Measurements from ENCODE around the gene PLCB3.

The PLCB3 gene

DNA sequence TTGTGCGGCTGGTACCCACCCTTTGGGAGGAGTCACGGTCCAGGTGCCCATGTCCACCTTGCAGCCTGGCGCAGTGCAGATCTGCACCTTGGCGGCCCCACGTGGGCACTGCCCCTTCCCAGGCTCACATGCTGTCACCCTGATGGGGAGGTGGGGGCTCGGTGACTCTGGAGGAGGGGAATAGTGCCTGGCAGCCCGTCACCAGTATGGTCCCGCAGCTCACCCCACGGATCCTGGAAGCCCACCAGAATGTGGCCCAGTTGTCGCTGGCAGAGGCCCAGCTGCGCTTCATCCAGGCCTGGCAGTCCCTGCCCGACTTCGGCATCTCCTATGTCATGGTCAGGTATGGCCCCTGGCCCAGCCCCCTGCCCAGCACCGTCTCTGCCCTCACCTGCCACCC is 30.5 kb upstream of the PLCB3 start:
- Histone ChIP-seq H3K4me3 (ENCODE audit: severe bottlenecking) (no peak overlapping the region), H3K27ac (ENCODE audit: poor library complexity, severe bottlenecking) (no peak overlapping the region), H3K9me3 (ENCODE audit: severe bottlenecking) (no peaks in the 10 kb centered on the region), H3K4me1 (ENCODE audit: insufficient read depth, poor library complexity, severe bottlenecking) (peaks cover 8% of the 10 kb centered on the region), H3K36me3 (ENCODE audit: low read depth) (no peaks in the 10 kb centered on the region), H3K27me3 (ENCODE audit: insufficient read depth, poor library complexity, severe bottlenecking) (no peaks in the 10 kb centered on the region)
- no peak for ATAC-seq (ENCODE audit: low read depth)
- TF ChIP-seq, protein P1, sequence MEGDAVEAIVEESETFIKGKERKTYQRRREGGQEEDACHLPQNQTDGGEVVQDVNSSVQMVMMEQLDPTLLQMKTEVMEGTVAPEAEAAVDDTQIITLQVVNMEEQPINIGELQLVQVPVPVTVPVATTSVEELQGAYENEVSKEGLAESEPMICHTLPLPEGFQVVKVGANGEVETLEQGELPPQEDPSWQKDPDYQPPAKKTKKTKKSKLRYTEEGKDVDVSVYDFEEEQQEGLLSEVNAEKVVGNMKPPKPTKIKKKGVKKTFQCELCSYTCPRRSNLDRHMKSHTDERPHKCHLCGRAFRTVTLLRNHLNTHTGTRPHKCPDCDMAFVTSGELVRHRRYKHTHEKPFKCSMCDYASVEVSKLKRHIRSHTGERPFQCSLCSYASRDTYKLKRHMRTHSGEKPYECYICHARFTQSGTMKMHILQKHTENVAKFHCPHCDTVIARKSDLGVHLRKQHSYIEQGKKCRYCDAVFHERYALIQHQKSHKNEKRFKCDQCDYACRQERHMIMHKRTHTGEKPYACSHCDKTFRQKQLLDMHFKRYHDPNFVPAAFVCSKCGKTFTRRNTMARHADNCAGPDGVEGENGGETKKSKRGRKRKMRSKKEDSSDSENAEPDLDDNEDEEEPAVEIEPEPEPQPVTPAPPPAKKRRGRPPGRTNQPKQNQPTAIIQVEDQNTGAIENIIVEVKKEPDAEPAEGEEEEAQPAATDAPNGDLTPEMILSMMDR (IDR thresholded peaks at IDR 0.05; ENCODE audit: poor library complexity, severe bottlenecking): no peak
- DNase-seq (ENCODE audit: low spot score): no peak

DNA sequence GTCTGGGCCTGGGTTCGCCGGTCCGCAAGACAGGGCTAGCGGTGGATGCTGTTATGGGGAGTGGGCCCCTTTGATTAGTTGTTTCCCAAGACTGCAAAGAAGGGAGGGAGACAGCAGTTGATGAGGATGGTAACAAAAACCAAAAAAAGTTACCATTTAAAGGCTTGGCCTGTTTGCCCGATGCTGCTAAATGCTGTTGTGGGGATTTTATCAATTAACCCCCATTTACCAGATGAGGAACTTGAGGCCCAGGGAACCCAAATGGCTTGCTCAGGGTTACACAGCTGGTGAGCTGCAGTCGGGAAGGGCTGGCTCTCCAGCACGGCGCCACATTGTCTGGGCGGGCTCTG is 28.7 kb upstream of the PLCB3 start:
- Histone ChIP-seq H3K9me3 (ENCODE audit: severe bottlenecking) (no peaks in the 10 kb centered on the region), H3K4me3 (ENCODE audit: severe bottlenecking) (no peak overlapping the region)

DNA sequence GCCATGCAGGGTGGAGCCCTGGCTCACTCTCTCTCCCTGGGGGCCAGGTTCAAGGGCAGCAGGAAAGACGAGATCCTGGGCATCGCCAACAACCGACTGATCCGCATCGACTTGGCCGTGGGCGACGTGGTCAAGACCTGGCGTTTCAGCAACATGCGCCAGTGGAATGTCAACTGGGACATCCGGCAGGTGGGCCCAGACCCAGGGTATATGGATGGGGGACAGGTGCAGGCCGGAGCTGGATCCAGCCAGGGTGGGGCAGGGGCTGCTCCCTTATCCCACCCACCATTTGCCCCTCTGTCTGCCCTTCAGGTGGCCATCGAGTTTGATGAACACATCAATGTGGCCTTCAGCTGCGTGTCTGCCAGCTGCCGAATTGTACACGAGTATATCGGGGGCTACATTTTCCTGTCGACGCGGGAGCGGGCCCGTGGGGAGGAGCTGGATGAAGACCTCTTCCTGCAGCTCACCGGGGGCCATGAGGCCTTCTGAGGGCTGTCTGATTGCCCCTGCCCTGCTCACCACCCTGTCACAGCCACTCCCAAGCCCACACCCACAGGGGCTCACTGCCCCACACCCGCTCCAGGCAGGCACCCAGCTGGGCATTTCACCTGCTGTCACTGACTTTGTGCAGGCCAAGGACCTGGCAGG is 28.2 kb upstream of the PLCB3 start:
- no peak for ATAC-seq (ENCODE audit: low read depth)
- H3K4me1 ChIP-seq (ENCODE audit: insufficient read depth, poor library complexity, severe bottlenecking): peaks cover 8% of the 10 kb centered on the region
- H3K4me3 ChIP-seq (ENCODE audit: severe bottlenecking): no peak overlapping the region
- no peaks in the 10 kb centered on the region for H3K36me3 ChIP-seq (ENCODE audit: low read depth)
- no peak for DNase-seq (ENCODE audit: low spot score)
- peak overlapping the region; percentile 38 for H3K27ac ChIP-seq (ENCODE audit: poor library complexity, severe bottlenecking)
- H3K9me3 ChIP-seq (ENCODE audit: severe bottlenecking): no peaks in the 10 kb centered on the region
- TF ChIP-seq, protein P1 (IDR thresholded peaks at IDR 0.05; ENCODE audit: poor library complexity, severe bottlenecking): no peak
- H3K27me3 ChIP-seq (ENCODE audit: insufficient read depth, poor library complexity, severe bottlenecking): no peaks in the 10 kb centered on the region

More for the DNA sequence above, 28.7 kb upstream of the PLCB3 start:
- DNase-seq (ENCODE audit: low spot score): no peak
- no peak for ATAC-seq (ENCODE audit: low read depth)
- TF ChIP-seq, protein P1 (IDR thresholded peaks at IDR 0.05; ENCODE audit: poor library complexity, severe bottlenecking): no peak
- H3K27me3 ChIP-seq (ENCODE audit: insufficient read depth, poor library complexity, severe bottlenecking): no peaks in the 10 kb centered on the region
- peaks cover 8% of the 10 kb centered on the region for H3K4me1 ChIP-seq (ENCODE audit: insufficient read depth, poor library complexity, severe bottlenecking)
- H3K27ac ChIP-seq (ENCODE audit: poor library complexity, severe bottlenecking): no peak overlapping the region
- H3K36me3 ChIP-seq (ENCODE audit: low read depth): no peaks in the 10 kb centered on the region

DNA sequence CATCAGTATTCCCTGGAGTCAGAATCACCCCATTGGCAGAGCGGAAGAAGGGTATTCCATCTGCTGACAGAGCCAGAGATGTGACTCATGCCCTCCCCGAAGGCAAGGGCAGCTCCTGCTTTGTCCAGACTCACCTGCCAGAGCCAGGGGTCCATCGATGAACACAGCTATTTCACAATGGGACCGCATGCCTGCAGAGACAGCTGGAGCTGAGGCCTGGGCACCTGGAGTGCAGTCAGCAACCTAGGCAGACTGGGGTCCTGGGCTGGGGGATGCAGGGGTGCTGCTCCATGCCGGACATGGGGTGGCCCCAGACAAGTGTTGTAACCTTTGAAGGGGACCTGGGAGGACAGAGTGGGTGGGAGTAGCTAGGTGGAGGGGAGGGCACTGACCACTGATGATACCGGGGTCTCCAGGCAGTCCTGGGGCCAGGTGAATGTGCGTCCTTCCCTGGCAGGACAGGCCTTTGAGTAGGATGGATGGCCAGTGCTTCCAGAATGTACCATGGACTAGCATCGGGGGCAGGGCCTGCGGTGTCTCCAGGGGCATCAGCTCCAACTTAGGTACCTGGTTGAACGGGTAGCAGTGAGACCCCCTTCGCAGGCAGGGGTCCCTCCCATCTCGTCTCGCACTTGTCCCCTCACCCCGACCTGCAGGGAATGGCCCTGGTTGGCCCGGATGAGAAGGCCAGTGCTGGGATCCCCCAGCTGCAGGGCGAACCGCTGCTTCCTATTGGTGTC is 27.0 kb upstream of the PLCB3 start:
- Histone ChIP-seq H3K9me3 (ENCODE audit: severe bottlenecking) (no peaks in the 10 kb centered on the region), H3K27ac (ENCODE audit: poor library complexity, severe bottlenecking) (peak overlapping the region; percentile 38), H3K27me3 (ENCODE audit: insufficient read depth, poor library complexity, severe bottlenecking) (no peaks in the 10 kb centered on the region), H3K4me1 (ENCODE audit: insufficient read depth, poor library complexity, severe bottlenecking) (peaks cover 8% of the 10 kb centered on the region), H3K36me3 (ENCODE audit: low read depth) (no peaks in the 10 kb centered on the region), H3K4me3 (ENCODE audit: severe bottlenecking) (no peak overlapping the region)
- TF ChIP-seq, protein P1 (IDR thresholded peaks at IDR 0.05; ENCODE audit: poor library complexity, severe bottlenecking): no peak
- ATAC-seq (ENCODE audit: low read depth) (peak; percentile 53), DNase-seq (ENCODE audit: low spot score) (peak; percentile 75)
